SK-N-SH treated with all-trans-retinoic acid at 6 μM for 48 hours (cell line): ENCODE results near the gene TNP2.

Experiments used
- ARNTL ChIP-seq: fragments of 450-650 bp; formaldehyde crosslinking; IDR thresholded peaks from 2 replicates; pipeline ENCODE4 v1.5.0; 2020; ENCODE audit warnings: low read depth, mild to moderate bottlenecking, moderate library complexity, borderline replicate concordance
- CSRNP3 ChIP-seq: fragments of 250-450 bp; sonication (Bioruptor Pico); IDR thresholded peaks from 2 replicates; pipeline ENCODE4 v1.5.1; 2021; ENCODE audit warnings: mild to moderate bottlenecking, moderate library complexity
- ZFP3 ChIP-seq: fragments of 250-450 bp; sonication (Bioruptor Pico); IDR thresholded peaks from 2 replicates; pipeline ENCODE4 v1.5.0; 2020; ENCODE audit warnings: mild to moderate bottlenecking, moderate library complexity
- ZFP30 ChIP-seq: fragments of 450-650 bp; formaldehyde crosslinking; IDR thresholded peaks from 2 replicates; pipeline ENCODE4 v1.5.0; 2022; ENCODE audit warnings: mild to moderate bottlenecking, moderate library complexity
- ZNF8 ChIP-seq: fragments of 450-650 bp; formaldehyde crosslinking; IDR thresholded peaks from 2 replicates; pipeline ENCODE4 v1.5.0; 2020; ENCODE audit warnings: mild to moderate bottlenecking, moderate library complexity
- TF ChIP-seq, protein P1 (sequence below): fragments of 250-450 bp; sonication (Bioruptor Pico); IDR thresholded peaks from 2 replicates; pipeline ENCODE4 v1.5.1; 2020; ENCODE audit warnings: low read depth, mild to moderate bottlenecking, moderate library complexity

- no peak for TF ChIP-seq ARNTL (CRISPR knock-in tag)
- TF ChIP-seq ZFP30 (CRISPR knock-in tag): no peak
- TF ChIP-seq ZFP3 (CRISPR knock-in tag): no peak
- no peak for TF ChIP-seq ZNF8
- TF ChIP-seq, protein P1, sequence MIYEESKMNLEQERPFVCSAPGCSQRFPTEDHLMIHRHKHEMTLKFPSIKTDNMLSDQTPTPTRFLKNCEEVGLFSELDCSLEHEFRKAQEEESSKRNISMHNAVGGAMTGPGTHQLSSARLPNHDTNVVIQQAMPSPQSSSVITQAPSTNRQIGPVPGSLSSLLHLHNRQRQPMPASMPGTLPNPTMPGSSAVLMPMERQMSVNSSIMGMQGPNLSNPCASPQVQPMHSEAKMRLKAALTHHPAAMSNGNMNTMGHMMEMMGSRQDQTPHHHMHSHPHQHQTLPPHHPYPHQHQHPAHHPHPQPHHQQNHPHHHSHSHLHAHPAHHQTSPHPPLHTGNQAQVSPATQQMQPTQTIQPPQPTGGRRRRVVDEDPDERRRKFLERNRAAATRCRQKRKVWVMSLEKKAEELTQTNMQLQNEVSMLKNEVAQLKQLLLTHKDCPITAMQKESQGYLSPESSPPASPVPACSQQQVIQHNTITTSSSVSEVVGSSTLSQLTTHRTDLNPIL (CRISPR knock-in tag): no peak
- TF ChIP-seq CSRNP3 (CRISPR knock-in tag): no peak
Measured at GRCh38 chr16:11274964-11275363, 5.8 kb upstream of the TNP2 start.
